Measurements from ENCODE around the gene SORBS1. TPM values are rescaled to one million over a fixed set of nuclear protein-coding genes. Genes with fewer than 3 reads are reported as not detected.

The SORBS1 gene
- total RNA-seq, 1 donor from 2014 or later = 221 TPM

DNA sequence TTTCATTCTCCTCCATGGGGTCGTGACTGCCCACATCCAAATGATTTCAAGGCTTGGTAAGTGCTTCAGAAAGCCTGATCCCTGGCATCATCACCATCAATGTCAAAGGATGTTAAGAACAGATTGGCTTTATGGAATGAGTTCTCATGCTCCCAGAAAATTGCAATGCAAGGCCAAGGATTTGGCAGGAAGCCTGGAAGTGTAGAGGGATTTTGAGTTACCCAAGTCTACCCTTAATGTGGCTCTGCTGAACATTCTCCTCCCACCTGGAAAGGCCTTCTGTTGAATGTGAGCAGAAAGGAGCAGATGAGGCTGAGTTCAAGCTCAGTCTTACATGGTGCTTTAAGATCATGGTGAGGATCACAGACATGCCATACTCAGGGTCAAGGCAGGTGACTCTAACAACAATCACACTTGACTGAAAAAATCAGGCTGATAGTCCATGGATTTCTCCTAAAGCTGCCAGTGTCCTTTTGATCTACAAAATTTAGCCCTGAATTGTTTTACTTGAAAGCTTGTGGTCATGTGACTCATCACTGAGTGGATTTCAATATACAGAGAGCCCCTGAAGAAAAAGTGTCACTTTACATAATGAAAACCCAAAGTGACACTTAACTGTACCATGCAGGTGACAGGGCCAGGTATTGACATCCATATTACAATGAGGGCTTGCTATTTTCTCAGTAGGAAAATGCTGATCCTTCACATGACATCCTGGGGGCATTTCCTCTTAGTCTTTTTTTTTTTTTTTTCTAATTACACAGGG lies 159.3 kb downstream of the SORBS1 start:
- H3K4me1 Mint-ChIP-seq (ENCODE audit: low read depth, unreplicated experiment) = no peaks in the 10 kb centered on the region
- peaks cover 4% of the 10 kb centered on the region for H3K36me3 Mint-ChIP-seq (ENCODE audit: unreplicated experiment)
- H3K9me3 Mint-ChIP-seq (ENCODE audit: unreplicated experiment) = peaks cover 11% of the 10 kb centered on the region
- no peak for DNase-seq
- no peak overlapping the region for H3K27ac Mint-ChIP-seq (ENCODE audit: unreplicated experiment)
- no peak for TF ChIP-seq CTCF (IDR thresholded peaks at IDR 0.05; ENCODE audit: partially characterized antibody, unreplicated experiment)
- H3K27me3 Mint-ChIP-seq (ENCODE audit: unreplicated experiment) = peaks cover 7% of the 10 kb centered on the region
- H3K4me3 Mint-ChIP-seq (ENCODE audit: unreplicated experiment) = no peak overlapping the region

- Mint-ChIP-seq H3K4me1 (ENCODE audit: low read depth, unreplicated experiment) (peaks cover under 1% of the 10 kb centered on the region), H3K9me3 (ENCODE audit: unreplicated experiment) (peaks cover 11% of the 10 kb centered on the region), H3K27me3 (ENCODE audit: unreplicated experiment) (peaks cover 6% of the 10 kb centered on the region), H3K27ac (ENCODE audit: unreplicated experiment) (no peak overlapping the region), H3K36me3 (ENCODE audit: unreplicated experiment) (peaks cover 4% of the 10 kb centered on the region), H3K4me3 (ENCODE audit: unreplicated experiment) (no peak overlapping the region)
- DNase-seq = no peak
- no peak for TF ChIP-seq CTCF (IDR thresholded peaks at IDR 0.05; ENCODE audit: partially characterized antibody, unreplicated experiment)
Observed at GRCh38 chr10:95400787-95401186, 160.4 kb downstream of the SORBS1 start.

- Mint-ChIP-seq H3K4me1 (ENCODE audit: low read depth, unreplicated experiment) (peaks cover 9% of the 10 kb centered on the region), H3K9me3 (ENCODE audit: unreplicated experiment) (peaks cover 11% of the 10 kb centered on the region), H3K36me3 (ENCODE audit: unreplicated experiment) (peaks cover 4% of the 10 kb centered on the region), H3K4me3 (ENCODE audit: unreplicated experiment) (no peak overlapping the region), H3K27ac (ENCODE audit: unreplicated experiment) (no peak overlapping the region), H3K27me3 (ENCODE audit: unreplicated experiment) (peaks cover 6% of the 10 kb centered on the region)
- TF ChIP-seq CTCF (IDR thresholded peaks at IDR 0.05; ENCODE audit: partially characterized antibody, unreplicated experiment) = no peak
- no peak for DNase-seq
Observed at GRCh38 chr10:95399183-95399582, 162.0 kb downstream of the SORBS1 start.

DNA sequence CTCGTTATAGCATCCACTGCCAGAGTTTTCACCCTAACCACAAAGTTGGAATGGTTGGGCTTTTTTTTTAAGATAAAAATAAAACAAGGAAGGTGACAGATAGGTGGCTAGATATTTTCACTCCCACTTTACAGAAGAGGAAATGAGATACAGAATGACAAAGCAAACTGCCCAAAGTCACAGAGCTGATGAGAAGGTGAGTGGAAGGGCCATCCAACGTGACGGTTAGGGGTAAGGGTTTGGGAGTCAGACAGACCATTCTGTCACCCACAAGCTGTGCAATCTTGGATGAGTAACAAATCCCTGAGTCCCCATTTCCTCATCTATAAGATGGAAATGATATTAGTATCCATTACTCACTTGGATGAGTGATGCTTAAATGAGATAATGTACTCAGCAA lies 163.4 kb downstream of the SORBS1 start:
- Mint-ChIP-seq H3K4me3 (ENCODE audit: unreplicated experiment) (no peak overlapping the region), H3K4me1 (ENCODE audit: low read depth, unreplicated experiment) (peaks cover 12% of the 10 kb centered on the region), H3K36me3 (ENCODE audit: unreplicated experiment) (peaks cover 4% of the 10 kb centered on the region), H3K9me3 (ENCODE audit: unreplicated experiment) (peaks cover 6% of the 10 kb centered on the region), H3K27me3 (ENCODE audit: unreplicated experiment) (peaks cover 6% of the 10 kb centered on the region), H3K27ac (ENCODE audit: unreplicated experiment) (no peak overlapping the region)
- no peak for TF ChIP-seq CTCF (IDR thresholded peaks at IDR 0.05; ENCODE audit: partially characterized antibody, unreplicated experiment)
- no peak for DNase-seq

GRCh38 chr10:95395947-95396449 lies 165.2 kb downstream of the SORBS1 start:
- Mint-ChIP-seq H3K27me3 (ENCODE audit: unreplicated experiment) (peaks cover 4% of the 10 kb centered on the region), H3K27ac (ENCODE audit: unreplicated experiment) (no peak overlapping the region), H3K4me3 (ENCODE audit: unreplicated experiment) (no peak overlapping the region), H3K9me3 (ENCODE audit: unreplicated experiment) (peaks cover 3% of the 10 kb centered on the region), H3K36me3 (ENCODE audit: unreplicated experiment) (peaks cover 4% of the 10 kb centered on the region), H3K4me1 (ENCODE audit: low read depth, unreplicated experiment) (peaks cover 12% of the 10 kb centered on the region)
- DNase-seq = no peak
- TF ChIP-seq CTCF (IDR thresholded peaks at IDR 0.05; ENCODE audit: partially characterized antibody, unreplicated experiment) = no peak

Measured in glutamatergic neuron (in vitro differentiated cells).